ENCODE measurements around the gene GNB1L. TPM values are rescaled to one million over a fixed set of nuclear protein-coding genes. Genes with fewer than 3 reads are reported as not detected.

The GNB1L gene
- total and polyA plus RNA-seq, 2 donors (not counting 1 experiment from before 2014, with no cell fraction given), result 6.6 to 12.1 TPM

DNA sequence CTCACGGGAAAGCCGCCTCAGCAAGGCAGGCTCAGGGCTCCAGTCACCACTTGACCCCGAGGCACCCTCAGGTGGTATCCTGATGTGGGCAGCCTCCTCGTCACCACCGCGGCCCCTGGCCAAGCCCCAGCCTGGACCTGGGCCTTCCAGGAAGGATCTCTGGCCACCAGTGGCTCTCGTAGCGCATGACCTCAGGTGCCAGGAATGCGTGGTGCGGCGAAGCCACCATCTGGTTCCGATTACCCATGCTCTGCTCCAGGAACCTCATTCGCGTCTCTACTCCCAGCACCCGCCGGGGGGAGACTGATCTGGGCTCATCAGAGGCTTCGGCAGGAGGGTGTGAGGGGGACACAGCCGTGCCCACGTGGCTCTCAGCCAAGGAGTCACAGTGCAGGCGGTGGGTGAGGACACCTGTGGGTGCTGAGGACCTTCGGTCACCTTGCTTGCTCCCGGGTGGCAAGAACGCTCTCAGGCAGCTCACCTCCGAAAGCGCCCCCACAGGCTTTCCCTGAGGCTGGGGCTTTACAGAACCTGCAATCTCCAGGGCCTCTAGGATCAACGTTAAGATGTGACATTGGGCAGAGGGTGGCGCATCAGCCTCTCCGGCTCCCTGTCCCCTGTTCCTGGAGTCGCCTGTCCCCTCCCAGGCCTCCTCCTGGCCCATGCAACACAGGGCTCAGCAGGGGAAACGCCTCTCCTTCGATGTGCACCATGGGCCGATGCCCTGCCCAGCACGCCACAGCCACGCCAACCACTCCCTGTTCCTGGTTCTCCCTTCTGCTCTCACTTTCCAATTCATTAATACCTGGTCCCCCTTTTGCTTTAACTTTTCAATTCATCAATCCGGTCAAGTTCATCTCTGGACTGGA lies 55.1 kb downstream of the GNB1L start:
- DNase-seq (no peak), ATAC-seq (ENCODE audit: low read depth) (no peak)
- no peak overlapping the region for H3K27ac ChIP-seq (ENCODE audit: low read length in 2 of 2)
- H3K79me2 ChIP-seq (ENCODE audit: control insufficient read depth, insufficient read depth, low read length), result no peaks in the 10 kb centered on the region
- H3K9me3 ChIP-seq (ENCODE audit: control extremely low read depth in 1 of 3, control insufficient read depth in 2 of 3, insufficient read depth in 1 of 3, low read length in 2 of 3), result no peaks in the 10 kb centered on the region
- no peak overlapping the region for H3K27ac Mint-ChIP-seq
- no peaks in the 10 kb centered on the region for H3K4me1 Mint-ChIP-seq
- H3K9me3 Mint-ChIP-seq (ENCODE audit: insufficient read depth), result no peaks in the 10 kb centered on the region
- intact Hi-C loops (cut with micrococcal nuclease), result no loop called here
- CTCF ChIA-PET, result no interaction called here
- H3K4me2 ChIP-seq (replicated peaks; ENCODE audit: low read depth, low read length, poor library complexity, severe bottlenecking), result no peak overlapping the region
- H3K4me3 ChIP-seq (ENCODE audit: control extremely low read depth in 1 of 5, extremely low read depth in 1 of 5, insufficient read depth in 1 of 5, low read depth in 2 of 5, low read length in 4 of 5), result no peak overlapping the region
- H3K27me3 ChIP-seq (replicated peaks in 1 of 4; ENCODE audit: control extremely low read depth in 1 of 4, control insufficient read depth in 3 of 4, insufficient read depth in 4 of 4, low read length in 3 of 4), result no peaks in the 10 kb centered on the region
- no peaks in the 10 kb centered on the region for H4K20me1 ChIP-seq (ENCODE audit: control insufficient read depth, insufficient read depth, low read length, poor library complexity, severe bottlenecking)
- 98% methylated on average over 31 of the region's 35 CpGs for WGBS (ENCODE audit: insufficient coverage)
- H3K27me3 Mint-ChIP-seq, result no peaks in the 10 kb centered on the region
- TF ChIP-seq, protein P1, sequence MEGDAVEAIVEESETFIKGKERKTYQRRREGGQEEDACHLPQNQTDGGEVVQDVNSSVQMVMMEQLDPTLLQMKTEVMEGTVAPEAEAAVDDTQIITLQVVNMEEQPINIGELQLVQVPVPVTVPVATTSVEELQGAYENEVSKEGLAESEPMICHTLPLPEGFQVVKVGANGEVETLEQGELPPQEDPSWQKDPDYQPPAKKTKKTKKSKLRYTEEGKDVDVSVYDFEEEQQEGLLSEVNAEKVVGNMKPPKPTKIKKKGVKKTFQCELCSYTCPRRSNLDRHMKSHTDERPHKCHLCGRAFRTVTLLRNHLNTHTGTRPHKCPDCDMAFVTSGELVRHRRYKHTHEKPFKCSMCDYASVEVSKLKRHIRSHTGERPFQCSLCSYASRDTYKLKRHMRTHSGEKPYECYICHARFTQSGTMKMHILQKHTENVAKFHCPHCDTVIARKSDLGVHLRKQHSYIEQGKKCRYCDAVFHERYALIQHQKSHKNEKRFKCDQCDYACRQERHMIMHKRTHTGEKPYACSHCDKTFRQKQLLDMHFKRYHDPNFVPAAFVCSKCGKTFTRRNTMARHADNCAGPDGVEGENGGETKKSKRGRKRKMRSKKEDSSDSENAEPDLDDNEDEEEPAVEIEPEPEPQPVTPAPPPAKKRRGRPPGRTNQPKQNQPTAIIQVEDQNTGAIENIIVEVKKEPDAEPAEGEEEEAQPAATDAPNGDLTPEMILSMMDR (IDR thresholded peaks at IDR 0.05), result no peak
- no peak for TF ChIP-seq EZH2 (IDR thresholded peaks at IDR 0.05; ENCODE audit: borderline replicate concordance, insufficient read depth, low read depth, low read length, poor library complexity, severe bottlenecking)
- no peak overlapping the region for H2AFZ ChIP-seq (ENCODE audit: insufficient read depth, low read depth, low read length, poor library complexity, severe bottlenecking)
- H3K4me1 ChIP-seq (ENCODE audit: control insufficient read depth in 2 of 2, insufficient read depth in 2 of 2, low read length in 2 of 2), result no peaks in the 10 kb centered on the region
- POLR2A ChIA-PET, result no interaction called here
- H3K36me3 ChIP-seq (replicated peaks in 1 of 2; ENCODE audit: control extremely low read depth in 1 of 2, control insufficient read depth in 1 of 2, extremely low read depth in 1 of 2, insufficient read depth in 2 of 2, low read length in 1 of 2), result peaks cover 0 to 2% of the 10 kb centered on the region in 2 experiments
- no peak overlapping the region for H3K4me3 Mint-ChIP-seq
- H3K9ac ChIP-seq (ENCODE audit: low read length), result no peak overlapping the region

DNA sequence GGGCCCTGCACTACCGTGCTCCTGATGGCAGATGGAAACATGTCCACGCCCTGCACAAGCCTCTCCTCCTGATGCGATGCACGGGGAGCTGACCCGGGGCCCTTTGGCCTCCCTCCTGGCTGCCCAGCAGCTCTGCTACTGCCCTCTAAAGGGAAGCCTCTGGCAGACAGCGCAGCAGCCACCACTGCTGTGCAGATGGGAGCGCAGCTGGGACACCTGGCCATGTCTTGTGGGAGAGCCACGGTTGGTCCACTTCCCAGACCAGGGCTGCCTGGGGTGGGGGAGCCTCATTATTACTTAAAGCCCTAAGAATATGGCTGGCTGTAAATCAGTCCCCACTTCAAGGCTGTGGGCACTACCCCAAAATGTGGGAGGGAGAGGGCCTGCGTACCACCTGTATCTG lies 55.8 kb downstream of the GNB1L start:
- Histone ChIP-seq H3K36me3 (replicated peaks in 1 of 2; ENCODE audit: control extremely low read depth in 1 of 2, control insufficient read depth in 1 of 2, extremely low read depth in 1 of 2, insufficient read depth in 2 of 2, low read length in 1 of 2) (peaks cover 0 to 2% of the 10 kb centered on the region in 2 experiments), H3K4me2 (replicated peaks; ENCODE audit: low read depth, low read length, poor library complexity, severe bottlenecking) (no peak overlapping the region), H2AFZ (ENCODE audit: insufficient read depth, low read depth, low read length, poor library complexity, severe bottlenecking) (no peak overlapping the region), H3K27me3 (replicated peaks in 1 of 4; ENCODE audit: control extremely low read depth in 1 of 4, control insufficient read depth in 3 of 4, insufficient read depth in 4 of 4, low read length in 3 of 4) (no peaks in the 10 kb centered on the region), H3K9ac (ENCODE audit: low read length) (no peak overlapping the region), H3K4me1 (ENCODE audit: control insufficient read depth in 2 of 2, insufficient read depth in 2 of 2, low read length in 2 of 2) (no peaks in the 10 kb centered on the region), H3K27ac (ENCODE audit: low read length in 2 of 2) (no peak overlapping the region), H4K20me1 (ENCODE audit: control insufficient read depth, insufficient read depth, low read length, poor library complexity, severe bottlenecking) (no peaks in the 10 kb centered on the region), H3K9me3 (ENCODE audit: control extremely low read depth in 1 of 3, control insufficient read depth in 2 of 3, insufficient read depth in 1 of 3, low read length in 2 of 3) (peaks cover 0 to 2% (median 0%) of the 10 kb centered on the region in 3 donors), H3K4me3 (ENCODE audit: control extremely low read depth in 1 of 5, extremely low read depth in 1 of 5, insufficient read depth in 1 of 5, low read depth in 2 of 5, low read length in 4 of 5) (no peak overlapping the region), H3K79me2 (ENCODE audit: control insufficient read depth, insufficient read depth, low read length) (no peaks in the 10 kb centered on the region)
- TF ChIP-seq EZH2 (IDR thresholded peaks at IDR 0.05; ENCODE audit: borderline replicate concordance, insufficient read depth, low read depth, low read length, poor library complexity, severe bottlenecking), result no peak
- TF ChIP-seq, protein P1 (IDR thresholded peaks at IDR 0.05), result no peak
- Mint-ChIP-seq H3K4me3 (no peak overlapping the region), H3K27me3 (no peaks in the 10 kb centered on the region), H3K27ac (no peak overlapping the region), H3K9me3 (ENCODE audit: insufficient read depth) (no peaks in the 10 kb centered on the region), H3K4me1 (no peaks in the 10 kb centered on the region)
- WGBS (ENCODE audit: insufficient coverage), result 95% methylated on average over 8 of the region's 9 CpGs
- DNase-seq, result no peak
- ATAC-seq (ENCODE audit: low read depth), result no peak
- intact Hi-C loops (cut with micrococcal nuclease), result no loop called here
- ChIA-PET CTCF (no interaction called here), POLR2A (no interaction called here)

Data from B cell (primary cell).